Measurements from ENCODE around the gene PLEKHA8.

Gene PLEKHA8

GRCh38 chr7:30074422-30075030, 46.3 kb downstream of the PLEKHA8 start:
- no peaks in the 10 kb centered on the region for H3K27me3 ChIP-seq (replicated peaks; ENCODE audit: control insufficient read depth, insufficient read depth, low read length)
- H3K36me3 ChIP-seq (ENCODE audit: control insufficient read depth, insufficient read depth, low read length): peaks cover 3% of the 10 kb centered on the region
- no peak overlapping the region for H3K4me3 ChIP-seq (replicated peaks; ENCODE audit: low read depth, low read length)
- TF ChIP-seq CTCF (IDR thresholded peaks at IDR 0.05; ENCODE audit: insufficient read depth, low read length, poor library complexity, severe bottlenecking): peak; percentile 47
- DNase-seq (ENCODE audit: extremely low read depth, insufficient read length): no peak

DNA sequence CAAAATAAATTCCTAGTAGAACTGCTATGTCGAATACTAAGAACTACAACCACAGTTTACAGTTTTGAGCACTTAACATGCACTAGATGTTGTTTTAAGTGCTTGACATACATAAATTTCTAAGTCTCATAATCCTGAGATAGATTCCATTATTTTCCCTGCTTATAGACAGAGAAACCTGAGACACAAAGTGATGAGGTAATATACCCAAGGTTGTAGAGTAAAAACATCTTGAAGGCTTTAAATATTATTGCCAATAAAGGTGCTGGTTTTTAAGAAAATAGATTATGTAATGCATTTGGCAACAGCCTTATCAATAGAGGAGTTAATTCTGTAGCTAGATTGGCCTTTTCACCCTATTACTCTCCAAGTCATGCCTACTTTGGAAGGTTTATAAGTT, 48.2 kb downstream of the PLEKHA8 start:
- TF ChIP-seq CTCF (IDR thresholded peaks at IDR 0.05; ENCODE audit: insufficient read depth, low read length, poor library complexity, severe bottlenecking): no peak
- no peak overlapping the region for H3K4me3 ChIP-seq (replicated peaks; ENCODE audit: low read depth, low read length)
- H3K36me3 ChIP-seq (ENCODE audit: control insufficient read depth, insufficient read depth, low read length): peaks cover 3% of the 10 kb centered on the region
- DNase-seq (ENCODE audit: extremely low read depth, insufficient read length): no peak
- no peaks in the 10 kb centered on the region for H3K27me3 ChIP-seq (replicated peaks; ENCODE audit: control insufficient read depth, insufficient read depth, low read length)

GRCh38 chr7:30078280-30078679, 50.1 kb downstream of the PLEKHA8 start:
- DNase-seq (ENCODE audit: extremely low read depth, insufficient read length): no peak
- TF ChIP-seq CTCF (IDR thresholded peaks at IDR 0.05; ENCODE audit: insufficient read depth, low read length, poor library complexity, severe bottlenecking): no peak
- Histone ChIP-seq H3K4me3 (replicated peaks; ENCODE audit: low read depth, low read length) (no peak overlapping the region), H3K36me3 (ENCODE audit: control insufficient read depth, insufficient read depth, low read length) (peaks cover 3% of the 10 kb centered on the region), H3K27me3 (replicated peaks; ENCODE audit: control insufficient read depth, insufficient read depth, low read length) (no peaks in the 10 kb centered on the region)

- Histone ChIP-seq H3K4me3 (replicated peaks; ENCODE audit: low read depth, low read length) (no peak overlapping the region), H3K27me3 (replicated peaks; ENCODE audit: control insufficient read depth, insufficient read depth, low read length) (no peaks in the 10 kb centered on the region), H3K36me3 (ENCODE audit: control insufficient read depth, insufficient read depth, low read length) (peaks cover 3% of the 10 kb centered on the region)
- TF ChIP-seq CTCF (IDR thresholded peaks at IDR 0.05; ENCODE audit: insufficient read depth, low read length, poor library complexity, severe bottlenecking): no peak
- DNase-seq (ENCODE audit: extremely low read depth, insufficient read length): no peak
These were observed 51.7 kb downstream of the PLEKHA8 start for GRCh38 chr7:30079880-30080279.

- no peak for TF ChIP-seq CTCF (IDR thresholded peaks at IDR 0.05; ENCODE audit: insufficient read depth, low read length, poor library complexity, severe bottlenecking)
- Histone ChIP-seq H3K27me3 (replicated peaks; ENCODE audit: control insufficient read depth, insufficient read depth, low read length) (no peaks in the 10 kb centered on the region), H3K36me3 (ENCODE audit: control insufficient read depth, insufficient read depth, low read length) (peaks cover 3% of the 10 kb centered on the region), H3K4me3 (replicated peaks; ENCODE audit: low read depth, low read length) (no peak overlapping the region)
- DNase-seq (ENCODE audit: extremely low read depth, insufficient read length): no peak
These were observed 52.6 kb downstream of the PLEKHA8 start for GRCh38 chr7:30080818-30081217.

GRCh38 chr7:30082686-30083085, 54.5 kb downstream of the PLEKHA8 start:
- no peaks in the 10 kb centered on the region for H3K27me3 ChIP-seq (replicated peaks; ENCODE audit: control insufficient read depth, insufficient read depth, low read length)
- H3K36me3 ChIP-seq (ENCODE audit: control insufficient read depth, insufficient read depth, low read length): peaks cover 3% of the 10 kb centered on the region
- no peak overlapping the region for H3K4me3 ChIP-seq (replicated peaks; ENCODE audit: low read depth, low read length)
- DNase-seq (ENCODE audit: extremely low read depth, insufficient read length): no peak
- no peak for TF ChIP-seq CTCF (IDR thresholded peaks at IDR 0.05; ENCODE audit: insufficient read depth, low read length, poor library complexity, severe bottlenecking)

Measured in GM06990 (cell line).